Activated CD8-positive, alpha-beta memory T cell treated with anti-CD3 and anti-CD28 coated beads, Interleukin-2, amount 50 U/mL, for 24 hours (primary cell): Measurements from ENCODE around the gene LHFPL4.
"Not testable (repeated sequence)": the region's sequence is repeated elsewhere in the genome, so short reads cannot be mapped to it uniquely, and the experiment has no call there.

Source experiments
- DNase-seq: peaks from one replicate; pipeline ENCODE4 v3.0.0-alpha.2; 2020; ENCODE audit errors: extremely low read depth

The LHFPL4 gene

GRCh38 chr3:9553021-9553947, at the start of gene LHFPL4:
Gene LHFPL4, minus strand, starts transcription at chr3:9553822. Its CDS starts 1,143 bp downstream, at chr3:9552679.
- no peak for DNase-seq

- no peak for DNase-seq
Observed at GRCh38 chr3:9602620-9603019, 49.0 kb upstream of the LHFPL4 start.

GRCh38 chr3:9601006-9601581, 47.5 kb upstream of the LHFPL4 start:
- not testable (repeated sequence) for DNase-seq

- no peak for DNase-seq
Observed at GRCh38 chr3:9600597-9600996, 47.0 kb upstream of the LHFPL4 start.

- no peak for DNase-seq
Observed at GRCh38 chr3:9598783-9599387, 45.3 kb upstream of the LHFPL4 start.

GRCh38 chr3:9595877-9596276, 42.3 kb upstream of the LHFPL4 start:
- no peak for DNase-seq

- not testable (repeated sequence) for DNase-seq
Observed at GRCh38 chr3:9591781-9592180, 38.2 kb upstream of the LHFPL4 start.

- no peak for DNase-seq
Observed at GRCh38 chr3:9590282-9590791, 36.7 kb upstream of the LHFPL4 start.

GRCh38 chr3:9583792-9584191, 30.2 kb upstream of the LHFPL4 start:
- DNase-seq = no peak

- no peak for DNase-seq
Observed at GRCh38 chr3:9583371-9583770, 29.7 kb upstream of the LHFPL4 start.

GRCh38 chr3:9582332-9582731, 28.7 kb upstream of the LHFPL4 start:
- no peak for DNase-seq

- no peak for DNase-seq
Observed at GRCh38 chr3:9581742-9582141, 28.1 kb upstream of the LHFPL4 start.

- DNase-seq = no peak
Observed at GRCh38 chr3:9569054-9569453, 15.4 kb upstream of the LHFPL4 start.

GRCh38 chr3:9565316-9565715, 11.7 kb upstream of the LHFPL4 start:
- no peak for DNase-seq

- DNase-seq = no peak
Observed at GRCh38 chr3:9563851-9564250, 10.2 kb upstream of the LHFPL4 start.

- not testable (repeated sequence) for DNase-seq
Observed at GRCh38 chr3:9560056-9560455, 6.4 kb upstream of the LHFPL4 start.

- no peak for DNase-seq
Observed at GRCh38 chr3:9553948-9554513, 409 bp upstream of the LHFPL4 start.

GRCh38 chr3:9552252-9552999, 1.2 kb downstream of the LHFPL4 start:
- no peak for DNase-seq

GRCh38 chr3:9550999-9551398, 2.6 kb downstream of the LHFPL4 start:
- DNase-seq = no peak

- DNase-seq = no peak
Observed at GRCh38 chr3:9549600-9549999, 4.0 kb downstream of the LHFPL4 start.

GRCh38 chr3:9548991-9549390, 4.6 kb downstream of the LHFPL4 start:
- DNase-seq = no peak

GRCh38 chr3:9542182-9542581, 11.4 kb downstream of the LHFPL4 start:
- no peak for DNase-seq
